GM19438 (cell line): Measurements from ENCODE around the gene NAALADL2.
"Not testable (repeated sequence)": the region's sequence is repeated elsewhere in the genome, so short reads cannot be mapped to it uniquely, and the experiment has no call there.

Source experiments
- ATAC-seq: cut with Tn5 transposase; IDR thresholded peaks from one replicate; pipeline ENCODE4 v1.9.1; 2021; ENCODE audit warnings: low read depth; ENCODE audit not compliant: unreplicated experiment

NAALADL2 gene

GRCh38 chr3:175612487-175613196 is 753.5 kb downstream of the NAALADL2 start:
- no peak for ATAC-seq

- ATAC-seq: not testable (repeated sequence)
Measured at GRCh38 chr3:175614107-175614506, 755.0 kb downstream of the NAALADL2 start.

GRCh38 chr3:175617247-175617646 is 758.1 kb downstream of the NAALADL2 start:
- ATAC-seq: no peak

- no peak for ATAC-seq
Measured at GRCh38 chr3:175619369-175619768, 760.2 kb downstream of the NAALADL2 start.

GRCh38 chr3:175620093-175620492 is 761.0 kb downstream of the NAALADL2 start:
- ATAC-seq: no peak

GRCh38 chr3:175620532-175620931 is 761.4 kb downstream of the NAALADL2 start:
- no peak for ATAC-seq

- no peak for ATAC-seq
Measured at GRCh38 chr3:175640958-175641357, 781.8 kb downstream of the NAALADL2 start.

GRCh38 chr3:175646865-175647264 is 787.7 kb downstream of the NAALADL2 start:
- no peak for ATAC-seq

- no peak for ATAC-seq
Measured at GRCh38 chr3:175648899-175649298, 789.8 kb downstream of the NAALADL2 start.

- ATAC-seq: no peak
Measured at GRCh38 chr3:175651716-175652115, 792.6 kb downstream of the NAALADL2 start.

GRCh38 chr3:175655351-175655750 is 796.2 kb downstream of the NAALADL2 start:
- no peak for ATAC-seq

GRCh38 chr3:175656461-175656860 is 797.3 kb downstream of the NAALADL2 start:
- no peak for ATAC-seq

GRCh38 chr3:175659670-175660350 is 800.7 kb downstream of the NAALADL2 start:
- no peak for ATAC-seq

GRCh38 chr3:175662815-175663214 is 803.7 kb downstream of the NAALADL2 start:
- ATAC-seq: no peak

GRCh38 chr3:175664911-175665310 is 805.8 kb downstream of the NAALADL2 start:
- ATAC-seq: no peak

- no peak for ATAC-seq
Measured at GRCh38 chr3:175668300-175668699, 809.2 kb downstream of the NAALADL2 start.

- no peak for ATAC-seq
Measured at GRCh38 chr3:175670557-175670956, 811.4 kb downstream of the NAALADL2 start.

- ATAC-seq: no peak
Measured at GRCh38 chr3:175672119-175672689, 813.1 kb downstream of the NAALADL2 start.

GRCh38 chr3:175679568-175679967 is 820.4 kb downstream of the NAALADL2 start:
- ATAC-seq: no peak

GRCh38 chr3:175692256-175692655 is 833.1 kb downstream of the NAALADL2 start:
- ATAC-seq: no peak

- no peak for ATAC-seq
Measured at GRCh38 chr3:175695251-175695650, 836.1 kb downstream of the NAALADL2 start.

- ATAC-seq: no peak
Measured at GRCh38 chr3:175702956-175703355, 843.8 kb downstream of the NAALADL2 start.
